Measurements from ENCODE around the gene PSIP1.
"Not testable (repeated sequence)": the region's sequence is repeated elsewhere in the genome, so short reads cannot be mapped to it uniquely, and the experiment has no call there.

Gene PSIP1

GRCh38 chr9:15430920-15431844 lies 79.6 kb downstream of the PSIP1 start:
- Histone ChIP-seq H3K4me3 (ENCODE audit: low read length) (no peak overlapping the region), H4K20me1 (ENCODE audit: control insufficient read depth, insufficient read depth, low read depth, low read length) (no peaks in the 10 kb centered on the region), H3K4me1 (ENCODE audit: control insufficient read depth, low read length) (peaks cover 8% of the 10 kb centered on the region), H3K9me3 (ENCODE audit: control insufficient read depth, insufficient read depth, low read length) (no peaks in the 10 kb centered on the region), H3K9me2 (replicated peaks; ENCODE audit: control insufficient read depth, low read length) (no peaks in the 10 kb centered on the region), H3K4me2 (ENCODE audit: low read length) (no peak overlapping the region), H3K36me3 (ENCODE audit: control insufficient read depth, low read length) (peaks cover 76% of the 10 kb centered on the region), H3K27ac (ENCODE audit: low read depth, low read length) (no peak overlapping the region), H3K27me3 (ENCODE audit: control insufficient read depth, low read length) (no peaks in the 10 kb centered on the region), H3F3A (ENCODE audit: control insufficient read depth, insufficient read depth) (0 out of 2 replicates have a peak, but pooled peaks cover 3% of the 10 kb centered on the region), H3K79me2 (ENCODE audit: control insufficient read depth, low read length) (peaks cover 77% of the 10 kb centered on the region)
- TF ChIP-seq CTCF (IDR thresholded peaks at IDR 0.05; ENCODE audit: low read depth, low read length, poor library complexity, severe bottlenecking) (no peak), EZH2phosphoT487 (IDR thresholded peaks at IDR 0.05; ENCODE audit: borderline replicate concordance, low read length) (no peak)

DNA sequence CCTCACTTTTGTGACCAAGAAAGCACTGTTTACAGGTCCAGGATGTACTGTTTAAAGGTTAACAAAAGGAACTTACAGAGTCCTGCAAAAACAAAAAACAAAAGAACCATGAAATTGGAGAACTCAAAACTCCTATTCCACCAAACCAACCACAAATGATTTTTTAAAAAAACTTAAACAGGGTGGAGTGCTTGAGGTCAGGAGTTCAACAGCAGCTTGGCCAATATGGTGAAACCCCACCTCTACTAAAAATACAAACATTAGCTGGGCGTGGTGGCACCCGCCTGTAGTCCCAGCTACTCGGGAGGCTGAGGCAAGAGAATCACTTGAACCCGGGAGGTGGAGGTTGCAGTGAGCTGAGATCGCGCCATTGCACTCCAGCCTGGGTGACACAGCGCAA lies 83.1 kb downstream of the PSIP1 start:
- Histone ChIP-seq H3K79me2 (ENCODE audit: control insufficient read depth, low read length) (peaks cover 94% of the 10 kb centered on the region), H3K4me1 (ENCODE audit: control insufficient read depth, low read length) (peaks cover 32% of the 10 kb centered on the region), H3K36me3 (ENCODE audit: control insufficient read depth, low read length) (peaks cover 74% of the 10 kb centered on the region)
- H3K4me3 ChIP-seq (ENCODE audit: low read length); H3K4me2 ChIP-seq (ENCODE audit: low read length); H3K27ac ChIP-seq (ENCODE audit: low read depth, low read length); H3K9me3 ChIP-seq (ENCODE audit: control insufficient read depth, insufficient read depth, low read length); H3K27me3 ChIP-seq (ENCODE audit: control insufficient read depth, low read length); H3K9me2 ChIP-seq (replicated peaks; ENCODE audit: control insufficient read depth, low read length); H3F3A ChIP-seq (ENCODE audit: control insufficient read depth, insufficient read depth); H4K20me1 ChIP-seq (ENCODE audit: control insufficient read depth, insufficient read depth, low read depth, low read length): not testable (repeated sequence)

DNA sequence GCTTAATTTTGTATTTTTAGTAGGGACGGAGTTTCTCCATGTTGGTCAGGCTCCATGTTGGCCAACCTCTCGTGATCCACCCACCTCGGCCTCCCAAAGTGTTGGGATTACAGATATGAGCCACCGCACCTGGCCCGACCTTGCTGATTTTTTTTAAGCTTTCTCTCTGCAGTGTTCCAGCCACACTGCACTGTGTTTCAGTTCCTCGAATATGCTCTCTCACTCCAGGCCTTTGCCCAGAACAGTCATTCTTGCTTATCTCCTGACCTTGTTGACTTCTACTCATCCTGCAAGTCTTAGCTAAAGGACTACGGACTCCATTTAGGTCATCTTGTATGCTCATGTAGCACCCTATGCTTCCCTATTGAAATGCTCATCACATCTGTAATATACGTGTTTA lies 84.8 kb downstream of the PSIP1 start:
- Histone ChIP-seq H3K9me3 (ENCODE audit: control insufficient read depth, insufficient read depth, low read length) (no peaks in the 10 kb centered on the region), H3K4me1 (ENCODE audit: control insufficient read depth, low read length) (peaks cover 39% of the 10 kb centered on the region), H3K4me3 (ENCODE audit: low read length) (peak overlapping the region; percentile 3; the same call in 1 of the 2 replicates), H3K27ac (ENCODE audit: low read depth, low read length) (no peak overlapping the region), H3K4me2 (ENCODE audit: low read length) (peak overlapping the region; percentile 70), H3K79me2 (ENCODE audit: control insufficient read depth, low read length) (peaks cover 83% of the 10 kb centered on the region), H3F3A (ENCODE audit: control insufficient read depth, insufficient read depth) (0 out of 2 replicates have a peak, but pooled peaks cover 3% of the 10 kb centered on the region), H4K20me1 (ENCODE audit: control insufficient read depth, insufficient read depth, low read depth, low read length) (no peaks in the 10 kb centered on the region), H3K36me3 (ENCODE audit: control insufficient read depth, low read length) (peaks cover 67% of the 10 kb centered on the region), H3K27me3 (ENCODE audit: control insufficient read depth, low read length) (no peaks in the 10 kb centered on the region), H3K9me2 (replicated peaks; ENCODE audit: control insufficient read depth, low read length) (no peaks in the 10 kb centered on the region)
- no peak for TF ChIP-seq CTCF (IDR thresholded peaks at IDR 0.05; ENCODE audit: low read depth, low read length, poor library complexity, severe bottlenecking)

GRCh38 chr9:15423231-15423985 lies 87.4 kb downstream of the PSIP1 start:
- Histone ChIP-seq H3K27me3 (ENCODE audit: control insufficient read depth, low read length) (no peaks in the 10 kb centered on the region), H3K9me3 (ENCODE audit: control insufficient read depth, insufficient read depth, low read length) (no peaks in the 10 kb centered on the region), H3K36me3 (ENCODE audit: control insufficient read depth, low read length) (peaks cover 41% of the 10 kb centered on the region), H3K4me2 (ENCODE audit: low read length) (peak overlapping the region; percentile 70), H3F3A (ENCODE audit: control insufficient read depth, insufficient read depth) (no peaks in the 10 kb centered on the region), H3K79me2 (ENCODE audit: control insufficient read depth, low read length) (peaks cover 56% of the 10 kb centered on the region), H4K20me1 (ENCODE audit: control insufficient read depth, insufficient read depth, low read depth, low read length) (no peaks in the 10 kb centered on the region), H3K27ac (ENCODE audit: low read depth, low read length) (peak overlapping the region; percentile 35), H3K4me3 (ENCODE audit: low read length) (peak overlapping the region; percentile 90), H3K9me2 (replicated peaks; ENCODE audit: control insufficient read depth, low read length) (no peaks in the 10 kb centered on the region), H3K4me1 (ENCODE audit: control insufficient read depth, low read length) (peaks cover 38% of the 10 kb centered on the region)
- TF ChIP-seq EZH2phosphoT487 (IDR thresholded peaks at IDR 0.05; ENCODE audit: borderline replicate concordance, low read length) (no peak), CTCF (IDR thresholded peaks at IDR 0.05; ENCODE audit: low read depth, low read length, poor library complexity, severe bottlenecking) (no peak)
